ENCODE measurements around the gene FOXP4.
"Not testable (repeated sequence)": the region's sequence is repeated elsewhere in the genome, so short reads cannot be mapped to it uniquely, and the experiment has no call there.

The FOXP4 gene

DNA sequence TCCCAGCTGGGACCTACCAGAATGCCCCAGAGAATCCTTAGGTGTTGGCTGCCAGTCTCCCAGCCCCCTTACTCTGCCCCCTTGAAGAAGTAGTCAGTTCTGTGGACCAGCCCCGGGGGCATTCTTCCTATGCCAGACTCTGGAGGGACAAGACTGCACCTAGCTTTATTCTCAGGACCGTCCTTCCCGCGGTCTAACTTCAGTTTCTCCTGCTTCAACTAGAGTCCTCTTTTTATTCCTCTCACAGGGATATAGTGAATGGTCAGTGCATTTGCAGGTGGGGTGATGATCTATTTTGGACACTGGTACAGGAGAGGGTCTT lies 56.2 kb downstream of the FOXP4 start:
- DNase-seq, result no peak

DNA sequence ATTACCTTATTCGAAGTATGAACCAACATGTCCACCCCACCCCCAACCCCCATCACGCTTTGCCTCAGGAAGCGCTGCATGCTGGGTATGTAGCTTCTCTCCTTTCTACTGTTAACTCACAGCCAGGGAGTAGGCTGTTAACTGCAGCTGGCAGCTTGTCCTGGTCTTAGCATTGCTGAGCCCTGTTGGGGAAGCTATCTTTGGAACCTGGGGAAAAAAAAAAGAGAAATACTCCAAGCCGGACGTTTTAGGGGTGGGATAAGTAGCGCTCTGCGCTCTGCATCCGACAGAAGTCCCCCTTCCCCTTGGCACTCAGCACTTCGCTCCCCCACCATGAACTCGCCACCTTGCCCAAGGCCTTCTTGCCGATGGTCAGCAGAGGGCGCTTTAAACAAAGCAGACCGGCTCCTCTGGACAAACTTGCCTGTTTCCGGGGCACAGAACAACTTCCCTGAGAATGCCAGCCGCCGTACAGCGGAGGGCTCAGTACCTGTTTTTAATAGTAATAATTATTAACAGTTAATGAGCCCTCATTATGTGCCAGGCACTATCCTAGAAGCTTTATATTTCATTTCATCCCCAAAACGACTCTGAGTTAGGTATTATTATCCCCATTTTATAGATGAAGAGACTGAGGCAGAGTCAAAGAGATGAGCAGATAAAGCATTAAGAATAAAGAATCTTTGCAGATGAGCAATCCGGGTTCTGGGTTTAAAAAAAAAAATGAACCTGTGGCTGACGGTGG lies 56.9 kb downstream of the FOXP4 start:
- DNase-seq, result no peak

DNA sequence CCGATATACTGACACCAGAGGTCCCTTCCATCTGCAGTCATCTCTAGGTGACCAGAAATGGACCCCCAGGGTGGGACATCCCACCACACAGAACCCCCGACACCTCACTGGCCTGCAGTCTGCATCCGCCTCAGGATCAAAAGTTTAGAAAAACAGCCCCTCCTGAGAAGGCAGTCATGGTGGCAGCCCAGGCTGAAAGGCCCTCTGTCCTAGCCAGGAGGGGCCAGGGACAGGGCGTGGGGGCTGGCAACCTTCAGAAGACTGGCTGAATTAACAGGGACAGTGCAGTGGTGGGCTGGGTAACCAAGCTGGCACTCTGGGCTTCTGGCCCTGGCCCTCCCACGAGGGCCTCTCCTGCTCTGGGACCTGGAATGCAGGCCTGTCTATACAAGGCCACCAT lies 57.8 kb downstream of the FOXP4 start:
- no peak for DNase-seq

DNA sequence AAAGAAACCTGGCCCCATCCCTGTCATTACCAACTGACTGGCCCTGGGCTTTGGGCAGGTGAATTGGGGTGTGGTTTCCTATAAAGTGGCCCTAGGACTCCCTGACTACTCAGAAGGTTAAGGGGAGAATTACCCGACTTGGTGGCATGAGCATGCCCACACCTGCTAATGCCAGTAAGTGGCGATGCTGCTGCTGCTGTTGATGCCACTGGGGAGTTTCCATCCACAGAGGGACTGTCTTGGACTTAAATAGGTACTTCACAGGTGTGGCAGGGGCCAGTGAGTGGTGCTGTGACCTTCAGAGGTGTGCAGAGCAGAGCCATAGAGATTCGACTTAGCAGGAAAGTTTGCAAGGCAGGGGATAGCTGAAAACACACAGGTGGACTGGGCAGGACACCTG lies 59.5 kb downstream of the FOXP4 start:
- no peak for DNase-seq

DNA sequence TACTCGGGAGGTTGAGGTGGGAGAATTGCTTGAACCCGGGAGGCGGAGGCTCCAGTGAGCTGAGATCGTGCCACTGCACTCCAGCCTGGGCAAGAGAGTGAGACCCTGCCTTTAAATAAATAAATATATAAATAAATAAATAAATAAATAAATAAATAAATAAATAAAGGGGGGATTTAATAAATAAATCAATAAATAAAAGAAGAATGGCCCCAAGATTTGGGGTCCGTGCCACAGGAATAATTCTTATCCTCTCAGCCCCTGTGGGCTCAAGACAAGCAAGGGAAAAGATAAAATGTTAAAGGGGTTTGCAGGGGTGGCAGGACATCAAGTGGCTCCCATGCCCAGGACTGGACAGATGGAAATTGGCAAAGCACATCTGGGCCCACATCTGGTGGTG lies 60.9 kb downstream of the FOXP4 start:
- no peak for DNase-seq

DNA sequence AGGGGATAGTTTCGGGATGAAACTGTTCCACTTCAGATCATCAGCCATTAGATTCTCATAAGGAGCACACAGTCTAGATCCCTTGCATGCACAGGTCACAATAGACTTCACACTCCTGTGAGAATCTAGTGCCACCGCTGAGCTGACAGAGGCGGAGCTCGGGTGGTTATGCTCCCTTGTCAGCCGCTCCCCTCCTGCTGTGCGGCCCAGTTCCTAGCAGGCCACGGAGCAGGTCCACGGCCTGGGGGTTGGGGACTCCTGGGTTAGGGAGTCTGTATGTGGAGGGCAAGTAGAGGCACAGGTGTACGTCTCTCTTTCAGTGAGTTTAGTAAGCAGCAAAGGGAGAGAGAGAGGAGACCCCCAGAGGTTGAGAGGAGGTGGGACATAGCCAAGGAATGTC lies 61.6 kb downstream of the FOXP4 start:
- no peak for DNase-seq

DNA sequence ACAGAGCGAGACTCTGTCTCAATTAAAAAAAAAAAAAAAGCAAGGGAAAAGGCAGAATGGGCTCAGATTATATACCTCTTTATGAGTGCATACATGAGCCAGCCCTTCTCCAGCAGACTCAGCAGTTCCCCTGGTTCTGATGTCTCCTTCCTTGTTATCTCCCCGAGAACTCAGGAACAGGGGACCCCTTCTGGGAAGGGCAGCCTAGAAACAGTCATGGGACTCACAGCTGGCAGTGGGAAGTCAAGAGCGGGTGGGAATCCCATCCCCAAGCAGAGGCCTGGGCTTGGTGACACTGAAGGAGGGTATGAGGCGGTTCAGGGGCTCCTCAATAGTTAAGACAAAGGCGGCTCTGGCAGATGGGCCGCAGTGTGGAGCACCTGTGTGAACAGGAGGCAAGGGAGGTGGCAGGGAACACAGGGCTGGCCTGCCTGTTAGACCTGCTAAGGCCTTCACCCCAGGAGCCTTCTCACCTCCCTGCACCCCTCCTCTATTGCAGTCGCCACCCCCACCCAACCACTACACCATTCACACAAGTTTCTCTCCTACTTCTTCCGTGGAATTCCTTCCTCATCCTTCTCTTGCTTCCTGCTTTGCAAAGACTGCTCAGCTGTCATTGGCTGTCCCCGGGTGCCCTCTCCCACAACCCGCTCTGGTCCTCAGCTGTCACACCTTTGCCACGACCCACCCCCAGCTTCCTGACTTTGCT lies 62.4 kb downstream of the FOXP4 start:
- DNase-seq, result no peak

DNA sequence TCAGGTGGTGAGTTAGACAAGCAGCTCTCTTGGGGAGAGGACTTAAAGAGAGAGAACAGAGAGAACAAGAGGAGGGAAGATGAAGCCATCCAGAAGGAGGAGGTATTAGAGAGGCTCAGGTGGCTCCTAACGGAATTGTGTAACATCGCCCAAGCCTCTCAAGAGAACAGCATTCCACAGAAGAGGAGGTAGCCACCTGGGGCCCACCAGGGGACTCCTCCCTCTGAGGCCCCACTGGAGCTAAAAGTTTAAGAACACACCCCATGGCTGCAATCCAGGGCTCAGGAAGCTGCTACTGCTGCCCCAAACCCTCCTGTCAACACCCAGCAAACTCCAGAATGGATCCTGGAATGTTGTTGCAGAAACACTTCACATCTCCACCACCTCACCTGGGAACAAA lies 68.5 kb downstream of the FOXP4 start:
- no peak for DNase-seq

DNA sequence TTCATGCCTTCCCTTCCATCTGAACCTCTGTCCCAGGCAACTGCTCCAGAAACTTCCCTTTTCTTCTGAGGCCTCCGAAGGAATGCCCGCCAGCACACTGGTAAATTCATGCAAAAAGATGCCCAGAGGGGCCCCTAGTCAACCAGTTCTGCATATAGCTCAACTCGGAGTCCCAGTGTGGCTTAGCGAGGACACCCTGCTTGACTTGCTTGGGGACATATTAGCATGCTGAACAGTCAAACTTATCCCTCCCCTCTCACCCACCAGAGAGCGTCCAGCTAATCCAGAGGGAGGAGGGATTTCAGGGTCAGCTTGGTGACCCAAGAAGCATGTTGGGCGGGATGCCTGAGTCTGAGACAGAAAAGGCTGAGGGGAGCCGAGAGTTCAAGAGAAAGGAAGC lies 69.1 kb downstream of the FOXP4 start:
- no peak for DNase-seq

DNA sequence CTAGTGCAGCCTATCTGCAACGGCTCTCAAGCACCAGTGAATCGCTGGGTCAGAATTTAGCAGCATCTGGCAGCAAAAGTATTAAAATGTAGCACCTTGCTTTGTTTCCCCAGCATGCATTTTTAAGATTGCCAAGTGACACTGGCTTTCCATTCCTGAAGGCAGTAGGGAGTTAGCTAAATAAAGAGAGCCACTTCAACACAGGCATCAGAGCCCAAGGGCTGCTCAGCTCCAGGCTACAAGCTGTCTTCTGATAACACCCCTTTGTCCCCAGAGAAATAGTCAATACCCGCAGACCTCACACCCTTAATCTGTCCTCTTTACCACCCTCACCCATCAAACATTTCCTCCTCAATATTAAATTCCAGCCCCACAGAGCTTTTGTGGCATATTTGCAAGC lies 72.4 kb downstream of the FOXP4 start:
- no peak for DNase-seq

DNA sequence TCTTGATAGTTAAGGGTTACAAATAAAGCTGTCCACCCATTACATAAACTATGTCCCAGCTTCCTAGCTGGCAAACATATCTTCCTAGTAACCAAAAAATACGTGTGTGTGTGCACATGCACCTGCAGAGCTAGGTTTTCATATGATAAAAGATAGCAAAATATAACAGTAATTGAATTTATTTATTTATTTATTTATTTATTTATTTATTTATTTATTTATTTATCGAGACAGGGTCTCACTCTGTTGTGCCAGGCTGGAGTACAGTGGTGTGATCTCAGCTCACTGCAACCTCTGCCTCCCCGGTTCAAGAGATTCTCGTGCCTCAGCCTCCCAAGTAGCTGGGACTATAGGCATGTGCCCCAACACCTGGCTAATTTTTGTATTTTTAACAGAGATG lies 73.0 kb downstream of the FOXP4 start:
- not testable (repeated sequence) for DNase-seq

DNA sequence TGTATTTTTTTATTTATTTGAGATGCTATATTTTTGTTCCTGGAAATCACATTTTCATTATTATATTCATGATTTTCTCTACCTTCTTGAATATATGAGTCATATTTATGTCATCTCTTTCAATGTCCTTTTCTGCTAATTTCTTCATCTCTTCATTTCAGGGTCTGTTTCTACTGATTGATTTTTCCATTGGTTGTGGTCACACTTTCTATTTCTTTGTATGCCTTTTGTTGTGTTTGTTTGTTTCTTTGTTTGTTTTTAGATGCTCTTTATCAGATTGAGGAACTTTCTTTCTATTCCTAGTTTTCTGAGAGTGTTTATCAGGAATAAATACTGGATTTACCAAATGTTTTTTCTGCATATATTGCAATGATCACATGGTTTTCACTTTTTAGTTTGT lies 75.2 kb downstream of the FOXP4 start:
- DNase-seq, result no peak

DNA sequence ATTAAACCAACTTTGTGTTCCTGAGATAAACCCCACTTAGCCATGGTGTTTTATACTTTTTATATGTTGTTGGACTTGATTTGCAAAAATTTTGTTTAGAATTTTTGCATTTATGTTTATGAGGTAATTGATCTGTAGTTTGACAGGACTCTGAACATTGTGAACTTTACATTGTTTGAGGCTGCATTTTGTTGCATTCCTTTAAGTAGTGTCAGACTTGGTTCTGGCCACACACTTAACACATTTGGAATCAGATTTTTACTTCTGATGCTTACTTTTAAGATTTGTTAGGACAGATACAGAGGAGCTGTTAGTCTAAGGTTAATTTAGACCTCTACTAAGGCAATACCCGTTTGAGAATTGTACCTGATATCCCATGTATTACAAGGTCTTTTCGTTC lies 75.6 kb downstream of the FOXP4 start:
- DNase-seq, result no peak

DNA sequence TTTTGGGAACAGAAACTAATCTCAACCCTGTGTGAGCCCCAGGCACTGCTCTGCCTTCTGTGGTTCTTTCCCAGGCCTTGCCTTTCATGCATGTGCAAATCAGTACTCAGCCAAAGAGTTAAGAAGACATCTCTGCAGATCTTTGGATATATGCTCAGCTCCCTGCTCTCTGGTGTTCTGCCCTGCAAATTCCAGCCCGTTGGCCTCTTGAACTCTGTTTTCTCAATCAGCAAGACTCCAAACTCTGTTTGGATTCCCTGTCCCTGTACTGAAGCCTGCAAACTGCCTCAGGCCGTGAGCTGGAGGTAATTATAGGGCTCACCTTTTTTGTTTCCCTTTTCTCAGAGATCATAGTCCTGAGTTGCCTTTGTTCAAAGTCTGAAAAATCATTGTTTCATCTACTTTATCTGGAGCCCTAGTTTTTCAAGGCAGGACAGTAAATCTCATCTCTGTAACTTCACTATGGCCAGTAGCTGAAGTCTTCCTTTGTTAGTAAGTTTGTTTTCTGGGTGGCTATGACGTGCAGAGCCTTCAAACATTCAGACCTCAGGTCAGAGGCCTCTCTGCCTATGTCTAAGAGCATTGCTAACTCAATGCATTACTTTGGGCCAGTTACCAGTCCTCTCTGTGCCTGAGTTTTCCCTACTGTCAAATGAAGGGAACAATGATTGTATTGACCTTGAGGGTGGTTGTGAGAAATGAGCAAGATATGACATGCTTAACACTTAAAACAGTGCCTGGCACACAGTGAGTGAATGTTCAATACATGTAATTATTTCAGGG lies 76.2 kb downstream of the FOXP4 start:
- DNase-seq, result no peak

DNA sequence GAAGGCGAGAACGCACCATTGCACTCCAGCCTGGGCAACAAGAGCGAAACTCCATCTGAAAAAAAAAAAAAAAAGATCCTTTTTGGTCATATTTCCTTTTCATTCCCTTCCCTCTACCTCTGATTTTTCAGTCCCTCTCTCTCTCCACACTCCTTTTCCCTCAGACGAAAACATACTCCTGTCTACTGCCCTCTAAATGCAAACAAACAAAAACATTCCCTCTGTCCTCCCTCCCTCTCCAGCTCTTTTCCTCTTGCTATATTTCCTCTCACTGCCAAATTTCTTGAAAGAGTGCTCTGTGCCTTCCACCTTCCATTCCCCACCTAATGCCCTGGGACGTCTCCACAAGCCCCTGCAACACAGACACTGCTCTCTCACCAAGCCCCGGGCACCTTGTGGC lies 77.1 kb downstream of the FOXP4 start:
- DNase-seq, result no peak

DNA sequence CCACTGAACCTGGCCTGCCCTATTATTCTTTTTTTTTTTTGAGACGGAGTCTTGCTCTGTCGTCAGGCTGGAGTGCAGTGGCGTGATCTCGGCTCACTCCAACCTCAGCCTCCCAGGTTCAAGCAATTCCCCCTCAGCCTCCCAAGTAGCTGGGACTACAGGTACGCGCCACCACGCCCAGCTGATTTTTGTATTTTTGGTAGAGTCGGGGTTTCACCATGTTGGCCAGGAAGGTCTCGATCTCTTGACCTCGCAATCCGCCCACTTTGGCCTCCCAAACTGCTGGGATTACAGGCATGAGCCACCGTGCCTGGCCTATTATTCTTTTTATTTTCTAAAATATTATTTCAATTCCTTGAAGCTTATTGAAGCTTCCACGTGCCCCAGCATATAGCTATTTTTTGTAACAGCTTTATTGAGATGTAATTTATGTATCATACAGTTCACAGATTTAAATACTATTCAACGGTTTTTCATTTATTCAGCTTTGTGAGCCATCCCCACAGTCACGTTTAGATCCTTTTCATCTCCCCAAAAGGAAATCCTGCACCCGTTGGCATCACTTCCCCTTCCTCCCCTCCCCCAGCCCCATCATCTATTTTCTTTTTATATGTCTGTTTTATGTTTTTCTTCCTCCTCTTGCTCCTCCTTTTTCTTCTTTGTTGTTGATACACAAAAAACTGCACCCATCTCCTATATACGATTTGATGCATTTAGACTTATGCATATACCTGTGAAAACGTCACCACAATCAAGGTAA lies 78.6 kb downstream of the FOXP4 start:
- no peak for DNase-seq

DNA sequence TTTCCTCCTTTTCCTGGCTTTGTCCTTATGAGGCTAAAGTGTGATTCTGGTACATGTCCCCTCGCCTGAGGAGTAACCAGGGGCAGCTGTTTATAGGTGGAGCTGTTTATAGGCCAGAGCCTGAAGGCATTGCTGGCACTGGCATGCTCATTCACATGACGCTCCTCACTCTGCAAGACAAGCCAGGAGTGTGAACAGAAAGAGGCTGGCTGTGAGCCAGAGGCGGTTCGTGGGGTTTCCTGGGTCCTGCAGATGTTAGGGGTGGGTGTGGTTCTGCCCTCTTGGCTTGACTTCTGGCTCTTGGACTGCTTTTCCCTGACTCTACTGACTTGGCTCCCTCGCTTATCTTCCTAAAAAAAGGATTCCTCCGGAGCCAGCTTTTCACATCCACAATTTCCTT lies 79.3 kb downstream of the FOXP4 start:
- DNase-seq, result no peak

DNA sequence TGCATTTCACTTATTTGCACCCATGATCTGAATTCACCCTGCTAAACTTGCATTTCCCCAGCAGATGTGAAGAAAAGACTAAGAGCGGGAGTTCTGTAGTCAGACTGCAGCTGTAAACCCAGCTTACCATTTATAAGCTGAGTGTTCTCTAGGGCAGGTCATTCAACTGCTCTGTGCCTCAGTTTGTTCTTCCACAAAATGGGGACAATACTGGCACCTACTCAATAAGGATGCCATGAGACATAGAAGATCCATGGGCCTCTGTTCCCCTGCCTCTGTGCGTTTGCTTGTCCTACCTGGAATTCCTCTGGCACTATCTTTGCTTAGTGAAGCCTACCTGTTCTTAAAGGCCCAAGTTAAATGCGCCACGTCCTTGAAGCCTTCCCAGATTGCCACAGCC lies 79.8 kb downstream of the FOXP4 start:
- no peak for DNase-seq

DNA sequence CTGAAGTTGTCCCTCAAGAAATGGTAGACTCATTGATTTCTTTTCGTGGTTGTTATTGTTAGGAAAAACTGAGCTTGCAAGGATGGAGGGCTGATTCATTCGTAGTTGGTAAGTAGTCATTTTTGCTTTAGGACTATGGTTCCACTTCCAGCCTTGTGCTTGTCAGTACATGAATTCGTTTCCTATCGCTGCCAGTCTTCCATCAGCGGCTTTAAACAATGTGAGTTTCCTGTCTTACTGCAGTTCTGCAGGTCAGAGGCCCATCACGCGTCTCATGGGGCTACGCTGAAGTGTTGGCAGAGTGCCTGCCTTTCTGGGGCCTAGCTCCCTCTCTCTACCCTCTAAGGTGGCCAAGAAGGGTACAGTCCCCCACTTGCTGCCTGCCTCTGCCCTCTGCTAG lies 80.7 kb downstream of the FOXP4 start:
- DNase-seq, result no peak

DNA sequence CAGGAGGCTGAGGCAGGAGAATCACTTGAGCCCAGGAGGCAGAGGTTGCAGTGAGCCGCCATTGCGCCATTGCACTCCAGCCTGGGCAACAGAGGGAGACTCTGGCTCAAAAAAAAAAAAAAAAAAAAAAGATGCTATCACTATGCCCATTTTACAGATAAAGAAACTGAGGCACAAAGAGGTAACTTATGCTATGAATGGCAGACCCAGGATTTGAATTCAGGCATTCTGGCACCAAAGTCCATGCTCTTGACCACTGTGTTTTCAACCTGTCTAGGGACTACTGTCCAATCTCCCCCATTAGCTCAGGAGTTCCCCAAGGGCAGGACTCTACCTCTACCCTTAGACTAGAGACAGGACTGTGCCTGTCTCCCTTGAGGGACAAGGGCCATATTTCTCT lies 82.9 kb downstream of the FOXP4 start:
- DNase-seq, result no peak

DNA sequence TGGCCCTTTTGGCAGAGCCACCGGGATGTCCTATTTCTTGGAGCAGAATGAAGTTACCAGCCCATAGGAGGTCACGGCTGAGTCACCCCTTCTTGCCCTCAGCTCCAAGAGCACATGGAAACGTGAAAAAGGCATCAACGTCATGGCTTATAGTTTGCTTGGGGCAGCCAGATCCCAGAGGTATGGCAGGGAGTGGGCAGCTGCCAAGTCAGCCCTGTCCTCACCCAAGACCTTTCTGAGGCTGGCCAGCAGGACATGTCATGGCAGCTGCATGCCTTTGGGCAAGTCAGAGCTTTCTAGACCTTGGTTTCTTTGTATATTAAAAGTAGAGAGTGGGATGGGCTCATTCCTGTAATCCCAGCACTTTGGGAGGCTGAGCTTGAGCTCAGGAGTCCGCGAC lies 83.9 kb downstream of the FOXP4 start:
- DNase-seq, result no peak

DNA sequence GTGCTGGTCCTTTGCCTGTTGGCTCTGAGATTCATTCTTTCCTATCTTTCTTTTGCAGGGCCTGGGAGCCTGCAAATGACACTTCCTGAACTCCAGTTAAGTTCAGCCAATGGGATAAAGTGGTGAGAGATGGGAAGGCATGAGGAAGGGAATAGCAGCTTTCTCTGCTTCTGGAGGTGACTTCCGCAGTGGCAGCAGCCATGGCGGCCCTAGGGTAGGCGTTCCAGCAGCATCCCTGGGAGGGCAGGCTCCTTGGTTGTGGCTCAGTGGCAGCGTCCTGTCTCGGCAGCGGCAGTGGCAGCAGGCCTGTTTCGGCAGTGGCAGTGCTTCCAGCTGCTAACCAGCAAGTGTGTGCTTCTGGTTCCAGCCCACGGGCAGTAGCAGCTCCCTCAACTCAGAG lies 84.8 kb downstream of the FOXP4 start:
- DNase-seq, result no peak

DNA sequence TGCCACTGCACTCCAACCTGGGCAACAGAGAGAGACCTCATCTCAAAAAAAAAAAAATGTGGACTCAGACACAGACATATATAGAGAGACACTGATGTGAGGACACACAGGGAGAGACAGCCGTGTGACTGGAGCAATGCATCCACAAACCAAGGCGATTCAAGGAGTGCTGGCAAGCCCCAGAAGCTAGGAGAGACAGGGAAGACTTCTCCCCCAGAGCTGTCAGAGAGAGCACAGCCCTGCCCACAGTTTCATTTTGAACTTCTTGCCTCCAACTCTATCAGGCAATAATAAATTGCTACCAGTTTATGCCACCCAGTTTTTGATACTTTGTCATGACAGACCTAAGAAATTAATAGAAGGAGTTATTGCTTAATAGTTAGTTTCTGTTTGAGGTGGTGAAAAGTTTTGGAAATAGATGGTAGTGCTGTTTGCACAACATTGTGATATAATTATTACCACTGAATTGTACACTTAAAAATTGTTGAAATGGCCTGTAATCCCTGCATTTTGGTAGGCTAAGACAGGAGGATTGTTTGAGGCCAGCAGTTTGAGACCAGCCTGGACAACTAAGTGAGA lies 87.0 kb downstream of the FOXP4 start:
- no peak for DNase-seq
